ENCODE results near the gene PSMD13.

PSMD13 gene

GRCh38 chr11:250274-250673, 13.5 kb downstream of the PSMD13 start:
- DNase-seq (ENCODE audit: low spot score) = no peak

DNA sequence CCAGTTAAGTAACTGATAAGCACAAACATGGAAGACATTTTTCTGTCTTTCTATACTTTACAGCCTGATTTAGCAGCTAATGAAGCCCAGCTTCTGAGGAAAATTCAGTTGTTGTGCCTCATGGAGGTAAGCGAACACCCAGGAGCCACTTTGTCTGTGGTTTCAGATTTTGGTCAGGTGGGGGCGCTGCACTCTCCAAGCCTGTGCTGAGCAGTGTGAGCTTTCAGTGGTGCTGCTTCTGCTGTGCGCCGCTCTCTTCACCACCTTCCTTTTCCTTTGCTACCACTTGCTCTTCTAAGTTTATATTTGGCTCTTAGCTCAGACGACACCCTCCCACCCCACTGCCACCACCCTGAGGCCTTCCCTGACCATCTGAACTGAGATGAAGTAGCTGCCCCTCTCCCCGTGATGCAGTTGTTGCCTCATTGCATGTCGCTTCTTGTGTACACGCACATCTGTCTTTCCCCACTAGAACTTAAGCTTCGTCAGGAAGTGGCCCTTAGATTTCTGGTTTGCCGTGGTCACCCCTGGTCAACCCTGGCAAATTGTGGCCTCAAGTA, 14.0 kb downstream of the PSMD13 start:
- DNase-seq (ENCODE audit: low spot score) = peak; percentile 81

- no peak for DNase-seq (ENCODE audit: low spot score)
Observed at GRCh38 chr11:251550-251949, 14.8 kb downstream of the PSMD13 start.

DNA sequence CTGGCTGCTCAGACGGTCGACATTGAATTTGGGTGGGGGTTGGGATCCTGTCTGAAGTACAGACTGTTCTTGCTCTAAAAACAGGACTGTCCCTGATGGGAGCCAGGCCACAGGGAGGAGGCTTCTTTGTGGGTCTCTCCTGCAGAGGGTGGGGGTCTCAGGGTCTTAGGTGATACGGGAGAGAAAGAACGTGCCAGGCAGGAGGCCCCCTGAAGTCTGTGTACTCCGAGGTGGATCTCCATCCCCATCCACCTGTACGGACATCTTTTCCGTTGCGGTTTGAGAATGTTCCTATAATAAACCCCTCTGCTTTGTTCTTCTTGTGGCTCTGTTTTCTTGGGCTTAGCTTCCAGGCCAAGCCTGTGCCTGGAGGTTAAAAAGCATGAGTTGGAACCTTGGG, 15.9 kb downstream of the PSMD13 start:
- no peak for DNase-seq (ENCODE audit: low spot score)

- DNase-seq (ENCODE audit: low spot score) = no peak
Observed at GRCh38 chr11:253160-253885, 16.5 kb downstream of the PSMD13 start.

- DNase-seq (ENCODE audit: low spot score) = no peak
Observed at GRCh38 chr11:253886-254270, 17.1 kb downstream of the PSMD13 start.

GRCh38 chr11:255176-255575, 18.4 kb downstream of the PSMD13 start:
- no peak for DNase-seq (ENCODE audit: low spot score)

GRCh38 chr11:255816-256215, 19.0 kb downstream of the PSMD13 start:
- DNase-seq (ENCODE audit: low spot score) = no peak

DNA sequence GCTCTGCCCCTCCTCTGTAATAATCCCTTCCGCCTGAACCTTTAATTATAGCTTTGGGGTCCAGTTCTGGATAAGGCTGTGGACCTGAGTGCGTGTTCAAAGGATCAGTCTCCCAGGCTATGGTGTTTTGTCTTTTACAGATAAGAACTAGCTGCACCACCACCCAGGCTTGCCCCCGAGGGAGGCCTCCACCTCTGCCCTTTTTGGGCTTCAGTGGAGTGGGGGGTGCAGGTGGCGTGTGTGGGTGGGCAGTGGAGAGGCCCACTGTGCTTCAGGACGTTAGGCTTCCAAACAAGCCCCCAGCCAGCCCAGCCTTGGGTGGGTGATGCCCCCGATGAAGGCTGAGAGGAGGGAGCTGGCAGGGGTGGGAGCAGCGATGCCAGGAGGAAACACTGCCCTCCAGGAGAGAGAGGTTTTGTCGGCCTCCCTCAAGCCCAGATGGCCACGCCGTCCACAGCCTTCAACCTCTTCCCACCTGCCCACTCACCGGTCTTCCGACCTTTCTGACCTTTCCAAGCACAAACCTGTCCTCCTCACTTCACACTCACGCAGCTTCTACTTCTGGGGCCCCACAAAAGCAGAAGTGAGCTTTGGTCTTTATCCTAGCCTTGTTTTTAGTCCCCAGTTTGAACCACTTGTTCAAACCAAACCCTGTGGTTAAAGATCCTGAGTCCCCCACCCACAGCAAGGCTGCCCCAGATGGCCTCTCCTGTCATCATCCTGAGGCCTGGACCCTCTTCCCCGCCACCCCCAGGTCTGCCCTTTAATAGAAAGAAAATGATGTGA, 20.4 kb downstream of the PSMD13 start:
- no peak for DNase-seq (ENCODE audit: low spot score)

GRCh38 chr11:257766-258493, 21.2 kb downstream of the PSMD13 start:
- DNase-seq (ENCODE audit: low spot score) = no peak

- no peak for DNase-seq (ENCODE audit: low spot score)
Observed at GRCh38 chr11:259413-259812, 22.6 kb downstream of the PSMD13 start.

DNA sequence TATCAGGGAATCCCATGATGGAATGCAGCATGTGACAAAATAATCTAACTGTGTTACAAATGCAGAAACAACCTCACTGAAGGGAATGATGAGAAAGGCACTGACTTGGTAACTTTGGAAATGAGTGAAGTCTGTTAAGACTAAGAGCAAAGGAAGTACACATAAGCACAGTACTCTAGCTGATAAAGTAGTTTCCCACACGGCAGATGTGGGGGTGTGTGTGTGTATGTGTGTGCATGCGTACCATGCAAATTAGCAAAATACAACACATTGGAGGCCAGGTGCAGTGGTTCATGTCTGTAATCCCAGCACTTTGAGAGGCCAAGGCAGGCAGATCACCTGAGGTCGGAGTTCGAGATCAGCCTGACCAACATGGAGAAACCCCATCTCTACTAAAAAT, 24.8 kb downstream of the PSMD13 start:
- DNase-seq (ENCODE audit: low spot score) = no peak

DNA sequence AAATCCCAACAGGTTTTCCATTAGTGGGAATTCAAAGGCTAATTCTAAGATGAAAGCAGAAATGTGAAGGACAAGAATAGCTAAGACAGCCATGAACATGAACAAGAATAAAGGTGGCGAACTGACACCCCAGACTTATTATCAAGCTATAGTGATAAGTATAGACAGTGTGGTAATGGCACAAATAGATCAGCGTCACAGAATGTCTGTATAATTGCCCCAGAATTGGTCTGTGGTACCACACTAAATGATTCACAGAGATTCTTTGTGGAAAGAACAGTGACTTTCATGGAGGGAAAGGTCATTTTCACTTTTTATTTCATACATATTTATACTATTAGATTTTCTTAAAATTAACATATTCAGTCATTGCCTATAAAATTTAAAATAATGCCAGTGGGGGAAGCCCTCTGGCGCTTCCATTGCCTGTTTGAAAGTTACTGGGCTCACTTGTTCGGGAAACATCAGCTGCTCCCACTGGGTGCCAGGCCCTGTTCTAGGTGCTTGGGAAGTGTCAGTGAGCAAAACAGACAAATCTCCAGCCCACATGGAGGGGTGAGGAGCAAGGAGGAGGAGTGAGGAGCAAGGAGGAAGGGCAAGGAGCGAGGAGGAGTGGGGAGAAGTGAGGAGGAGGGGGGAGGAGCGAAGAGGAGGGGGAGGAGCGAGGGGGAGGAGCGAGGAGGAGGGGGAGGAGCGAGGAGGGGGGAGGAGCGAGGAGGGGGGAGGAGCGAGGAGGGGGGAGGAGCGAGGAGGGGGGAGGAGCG, 30.1 kb downstream of the PSMD13 start:
- no peak for DNase-seq (ENCODE audit: low spot score)

- DNase-seq (ENCODE audit: low spot score) = peak; percentile 58
Observed at GRCh38 chr11:267491-267994, 30.8 kb downstream of the PSMD13 start.

DNA sequence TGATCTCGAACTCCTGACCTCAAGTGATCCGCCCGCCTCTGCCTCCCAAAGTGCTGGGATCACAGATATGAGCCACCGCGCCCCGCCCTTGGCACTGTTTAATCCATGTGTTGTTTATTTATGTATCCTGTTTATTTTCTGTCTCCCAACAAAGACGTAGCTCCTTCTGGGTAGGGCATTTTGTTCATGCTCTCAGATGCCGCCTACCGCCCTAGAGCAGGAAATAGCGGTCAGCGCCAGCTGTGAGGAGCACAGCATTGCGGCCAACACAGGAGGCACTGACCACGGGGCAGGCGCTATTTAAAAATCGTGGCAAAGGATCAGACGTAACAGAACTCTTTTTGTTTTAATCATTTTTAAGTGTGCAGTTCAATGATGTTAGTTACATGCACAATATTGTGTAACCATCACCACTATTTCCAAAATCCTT, 32.0 kb downstream of the PSMD13 start:
- DNase-seq (ENCODE audit: low spot score) = peak; percentile 53

DNA sequence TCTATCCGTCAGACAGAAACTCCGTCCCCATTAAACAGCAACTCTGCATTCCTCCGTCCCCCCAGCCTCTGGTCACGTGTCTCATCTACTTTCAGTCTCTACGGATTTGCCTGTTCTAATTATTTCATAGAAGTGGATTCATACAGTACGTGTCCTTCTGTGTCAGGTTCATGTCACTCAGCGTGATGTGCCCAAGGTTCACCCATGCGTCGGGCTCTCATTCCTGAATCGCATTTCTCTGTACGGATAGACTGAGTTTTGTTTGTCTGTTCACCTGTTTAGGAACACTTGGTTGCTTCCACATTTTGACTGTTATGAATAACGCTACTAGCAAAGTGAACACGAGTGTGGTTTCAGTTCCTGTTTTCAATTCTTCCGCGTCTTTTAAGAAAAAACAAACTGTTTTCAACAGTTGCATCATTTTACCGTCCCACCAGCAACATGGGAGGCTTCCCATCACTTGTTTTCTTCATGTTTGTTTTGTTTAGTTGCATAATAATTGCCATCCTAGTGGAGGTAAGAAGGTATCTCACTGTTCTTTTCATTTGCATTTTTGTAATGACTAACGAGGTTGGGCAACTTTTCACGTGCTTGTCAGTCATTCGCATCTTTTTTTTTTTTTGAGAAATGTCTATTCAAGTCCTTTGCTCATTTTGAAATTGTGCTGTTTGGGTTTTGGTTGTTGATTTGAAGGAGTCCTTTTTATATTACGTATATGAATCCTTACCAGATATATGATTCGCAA, 32.5 kb downstream of the PSMD13 start:
- DNase-seq (ENCODE audit: low spot score) = peak; percentile 67

DNA sequence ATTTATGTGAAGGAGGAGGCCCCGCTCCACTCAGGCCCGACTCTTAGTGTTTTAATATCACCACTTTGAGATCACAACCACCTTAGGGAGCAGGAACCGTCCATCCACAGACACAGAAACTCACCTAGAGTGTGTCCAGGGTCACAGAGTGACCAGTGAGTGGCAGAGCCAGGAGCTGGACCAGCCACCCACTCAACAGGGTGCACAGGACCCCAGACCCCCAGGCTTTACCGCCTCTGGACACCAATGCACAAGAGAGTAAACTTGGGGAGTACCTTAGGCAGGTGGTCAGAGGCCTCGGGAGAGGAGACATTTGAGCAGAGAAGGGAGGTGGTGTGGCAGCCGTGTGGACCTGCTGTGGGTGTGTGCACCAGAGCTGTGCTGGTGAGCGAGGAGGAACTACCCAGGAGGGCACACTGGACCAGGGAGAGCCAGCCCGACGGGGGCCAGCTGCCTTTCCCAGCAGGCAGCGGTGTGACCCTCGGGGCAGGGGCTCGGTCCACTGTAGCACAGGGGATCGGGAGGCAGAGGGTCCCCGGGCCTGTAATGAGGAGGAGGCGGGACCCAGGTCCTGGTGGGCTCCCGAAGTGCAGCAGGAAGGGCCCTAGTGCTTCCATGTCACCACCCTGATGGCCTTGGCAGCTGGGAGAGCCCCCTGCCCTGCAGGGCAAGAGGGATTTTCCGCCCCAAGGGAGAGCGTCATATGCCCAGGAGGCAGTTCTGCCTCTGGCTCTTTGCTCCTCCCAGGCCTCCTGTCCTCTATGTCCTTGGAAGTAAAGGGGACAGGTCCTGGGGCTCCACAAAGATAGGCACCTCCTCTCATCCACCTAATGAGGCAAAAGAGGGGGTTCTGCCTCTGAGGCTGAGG, 33.9 kb downstream of the PSMD13 start:
- DNase-seq (ENCODE audit: low spot score) = no peak

GRCh38 chr11:271319-271715, 34.5 kb downstream of the PSMD13 start:
- DNase-seq (ENCODE audit: low spot score) = no peak

DNA sequence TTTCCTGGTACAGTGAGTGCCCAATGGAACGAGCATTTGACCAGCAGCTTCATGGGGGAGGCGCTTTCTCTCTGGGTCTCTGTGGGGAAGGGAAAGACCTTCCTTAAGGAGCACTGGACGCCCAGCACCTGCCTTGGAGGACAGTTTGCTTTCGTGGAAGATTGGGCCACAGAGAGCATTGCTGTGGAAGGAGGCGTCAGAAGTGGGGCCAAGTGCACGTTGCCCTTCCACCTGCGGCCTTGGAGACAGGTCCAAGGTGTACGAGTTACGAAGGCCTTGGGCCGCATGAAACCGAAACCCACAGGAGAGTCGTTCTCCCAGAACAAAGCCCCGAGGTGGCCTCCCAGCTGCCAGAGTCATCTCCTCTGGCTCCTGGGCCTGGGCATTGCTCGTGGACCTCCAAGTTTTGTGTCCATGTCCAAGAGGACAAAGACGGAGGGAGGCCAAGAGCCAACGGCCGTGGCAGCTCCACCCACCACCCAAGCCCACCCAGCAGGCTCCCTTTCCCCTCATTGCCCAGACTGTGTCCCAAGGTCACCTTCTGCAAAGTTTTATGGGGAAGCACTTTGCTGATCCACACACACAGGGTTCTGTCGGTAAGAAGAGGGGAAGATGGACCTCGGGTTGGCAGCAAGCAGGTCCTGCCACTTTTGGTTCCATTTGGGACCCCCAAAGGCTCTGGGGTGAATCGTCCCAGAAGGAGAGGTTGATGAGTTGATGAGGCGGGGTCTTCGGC, 35.6 kb downstream of the PSMD13 start:
- no peak for DNase-seq (ENCODE audit: low spot score)

Measured in CD4-positive, alpha-beta T cell treated with Interleukin-6 at 100 ng/mL for 8 hours (primary cell).